NCI-H460 (cell line): ENCODE results near the gene HOXA11. TPM values are rescaled to one million over a fixed set of nuclear protein-coding genes. Genes with fewer than 3 reads are reported as not detected.

Experiments
- DNase-seq: peaks from one replicate; pipeline ENCODE4 v3.0.0-alpha.2; 2016; ENCODE audit warnings: low read depth; ENCODE audit errors: extremely low read depth
- total RNA-seq: library from RNA; depleted of rRNA; stranded (reverse); fragments of >200 nt; shearing (Covaris generic); gene quantifications from 2 replicates; pipeline ENCODE4 v1.2.3, GENCODE V29; 2014

HOXA11 gene
- total RNA-seq, 1 experiment from 2014 or later, result 7.1 TPM

- no peak for DNase-seq
Observed at GRCh38 chr7:27194002-27194352, 8.9 kb upstream of the HOXA11 start.

- no peak for DNase-seq
Observed at GRCh38 chr7:27193335-27194001, 8.4 kb upstream of the HOXA11 start.

GRCh38 chr7:27192546-27193334 lies 7.7 kb upstream of the HOXA11 start:
- DNase-seq, result no peak

GRCh38 chr7:27191833-27192545 lies 7.0 kb upstream of the HOXA11 start:
- no peak for DNase-seq

- no peak for DNase-seq
Observed at GRCh38 chr7:27191161-27191731, 6.2 kb upstream of the HOXA11 start.

GRCh38 chr7:27189997-27190748 lies 5.1 kb upstream of the HOXA11 start:
- DNase-seq, result no peak

GRCh38 chr7:27189295-27189996 lies 4.4 kb upstream of the HOXA11 start:
- DNase-seq, result no peak

GRCh38 chr7:27188386-27189294 lies 3.6 kb upstream of the HOXA11 start:
- no peak for DNase-seq

GRCh38 chr7:27187475-27188385 lies 2.7 kb upstream of the HOXA11 start:
- DNase-seq, result no peak

GRCh38 chr7:27186668-27187474 lies 1.8 kb upstream of the HOXA11 start:
- no peak for DNase-seq

- no peak for DNase-seq
Observed at GRCh38 chr7:27185854-27186667, 1.0 kb upstream of the HOXA11 start.

GRCh38 chr7:27184337-27185012 lies 557 bp downstream of the HOXA11 start:
- DNase-seq, result no peak

- no peak for DNase-seq
Observed at GRCh38 chr7:27183682-27184336, 1.2 kb downstream of the HOXA11 start.

- no peak for DNase-seq
Observed at GRCh38 chr7:27182861-27183681, 2.0 kb downstream of the HOXA11 start.
